Smooth muscle cell (in vitro differentiated cells): ENCODE measurements around the gene DLX1. TPM values are rescaled to one million over a fixed set of nuclear protein-coding genes. Genes with fewer than 3 reads are reported as not detected.

Source experiments
- DNase-seq: peaks from one replicate; lab custom pipeline; 2025; ENCODE audit not compliant: unreplicated experiment; lab: John Stamatoyannopoulos, UW
- H2AFZ ChIP-seq: fragments of 200-600 bp; sonication (generic); 2 replicates; pipeline ENCODE4 v1.6.0; 2016; ENCODE audit warnings: antibody characterized with exemption, low read depth, mild to moderate bottlenecking
- H3F3A ChIP-seq: fragments of 200-600 bp; sonication (generic); 2 replicates; pipeline ENCODE4 v1.6.0; 2017; ENCODE audit warnings: antibody characterized with exemption, low read depth
- H3K27ac ChIP-seq: fragments of 200-600 bp; sonication (generic); 2 replicates; pipeline ENCODE4 v1.5.1; 2016; ENCODE audit warnings: low read depth, mild to moderate bottlenecking
- H3K27me3 ChIP-seq: fragments of 200-600 bp; sonication (generic); 2 replicates; pipeline ENCODE4 v1.6.1; 2016; ENCODE audit warnings: low read depth, mild to moderate bottlenecking
- H3K36me3 ChIP-seq: fragments of 200-600 bp; sonication (generic); 2 replicates; pipeline ENCODE4 v1.5.1; 2016; ENCODE audit warnings: low read depth
- H3K4me1 ChIP-seq: fragments of 200-600 bp; sonication (generic); 2 replicates; pipeline ENCODE4 v1.5.1; 2016; ENCODE audit warnings: low read depth
- H3K4me2 ChIP-seq: fragments of 200-600 bp; sonication (generic); 2 replicates; pipeline ENCODE4 v1.6.0; 2016; ENCODE audit warnings: mild to moderate bottlenecking
- H3K4me3 ChIP-seq: fragments of 200-600 bp; sonication (generic); 2 replicates; pipeline ENCODE4 v1.5.1; 2016; ENCODE audit warnings: mild to moderate bottlenecking
- H3K79me2 ChIP-seq: fragments of 200-600 bp; sonication (generic); 2 replicates; pipeline ENCODE4 v1.6.0; 2016; ENCODE audit warnings: low read depth, mild to moderate bottlenecking
- H3K9ac ChIP-seq: fragments of 200-600 bp; sonication (generic); 2 replicates; pipeline ENCODE4 v1.6.0; 2016; ENCODE audit warnings: low read depth
- H3K9me3 ChIP-seq: fragments of 200-600 bp; sonication (generic); replicated peaks from 2 replicates; pipeline ENCODE4 v1.5.1; 2016; ENCODE audit warnings: low read depth
- H4K20me1 ChIP-seq: fragments of 200-600 bp; sonication (generic); 2 replicates; pipeline ENCODE4 v1.6.0; 2016; ENCODE audit warnings: low read depth
- WGBS: methylation state at CpG from one replicate; pipeline ENCODE4 v1.1.7; 2016; ENCODE audit warnings: low lambda C conversion rate; 5-methylcytosine and 5-hydroxymethylcytosine counted together
- polyA plus RNA-seq: library from polyadenylated mRNA; unstranded; fragments of >200 nt; fragmentation: Nextera tagmentation; extraction: Ambion mirVana; gene quantifications from 2 replicates; pipeline ENCODE4 v1.2.1, GENCODE V29; 2016
- total RNA-seq: library from RNA; depleted of rRNA; stranded (reverse); fragments of >200 nt; gene quantifications from 2 replicates; pipeline ENCODE4 v1.2.3, GENCODE V29; 2014
- TF ChIP-seq, protein P1 (sequence below): fragments of 200-600 bp; sonication (generic); IDR thresholded peaks from 2 replicates; pipeline ENCODE4 v1.5.1; 2017; ENCODE audit warnings: borderline replicate concordance, mild to moderate bottlenecking, antibody characterized with exemption; ENCODE audit not compliant: insufficient read depth, poor library complexity, severe bottlenecking

The DLX1 gene
- total and polyA plus RNA-seq, 2 experiments from 2014 or later, result 3.3 to 3.5 TPM

DNA sequence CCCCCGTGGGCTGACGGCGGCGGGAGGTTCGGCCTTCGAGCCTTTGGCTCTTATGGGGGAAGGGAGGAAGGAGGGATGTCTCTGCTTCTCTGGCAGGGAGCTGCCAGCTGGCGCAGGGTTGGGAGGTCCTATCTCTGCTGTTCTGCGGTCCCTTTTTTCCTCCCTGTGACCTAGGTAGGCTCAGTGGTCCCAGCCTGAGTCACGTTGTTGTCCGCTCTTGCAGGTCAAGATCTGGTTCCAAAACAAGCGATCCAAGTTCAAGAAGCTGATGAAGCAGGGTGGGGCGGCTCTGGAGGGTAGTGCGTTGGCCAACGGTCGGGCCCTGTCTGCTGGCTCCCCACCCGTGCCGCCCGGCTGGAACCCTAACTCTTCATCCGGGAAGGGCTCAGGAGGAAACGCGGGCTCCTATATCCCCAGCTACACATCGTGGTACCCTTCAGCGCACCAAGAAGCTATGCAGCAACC lies 2.5 kb downstream of the DLX1 start:
- H4K20me1 ChIP-seq, result no peaks in the 10 kb centered on the region
- WGBS, result 23% methylated on average over 23 of the region's 23 CpGs
- H3K9me3 ChIP-seq, result no peaks in the 10 kb centered on the region
- peak overlapping the region; percentile 54 for H3K4me3 ChIP-seq
- H3K27me3 ChIP-seq, result peaks cover 100% of the 10 kb centered on the region
- TF ChIP-seq, protein P1, sequence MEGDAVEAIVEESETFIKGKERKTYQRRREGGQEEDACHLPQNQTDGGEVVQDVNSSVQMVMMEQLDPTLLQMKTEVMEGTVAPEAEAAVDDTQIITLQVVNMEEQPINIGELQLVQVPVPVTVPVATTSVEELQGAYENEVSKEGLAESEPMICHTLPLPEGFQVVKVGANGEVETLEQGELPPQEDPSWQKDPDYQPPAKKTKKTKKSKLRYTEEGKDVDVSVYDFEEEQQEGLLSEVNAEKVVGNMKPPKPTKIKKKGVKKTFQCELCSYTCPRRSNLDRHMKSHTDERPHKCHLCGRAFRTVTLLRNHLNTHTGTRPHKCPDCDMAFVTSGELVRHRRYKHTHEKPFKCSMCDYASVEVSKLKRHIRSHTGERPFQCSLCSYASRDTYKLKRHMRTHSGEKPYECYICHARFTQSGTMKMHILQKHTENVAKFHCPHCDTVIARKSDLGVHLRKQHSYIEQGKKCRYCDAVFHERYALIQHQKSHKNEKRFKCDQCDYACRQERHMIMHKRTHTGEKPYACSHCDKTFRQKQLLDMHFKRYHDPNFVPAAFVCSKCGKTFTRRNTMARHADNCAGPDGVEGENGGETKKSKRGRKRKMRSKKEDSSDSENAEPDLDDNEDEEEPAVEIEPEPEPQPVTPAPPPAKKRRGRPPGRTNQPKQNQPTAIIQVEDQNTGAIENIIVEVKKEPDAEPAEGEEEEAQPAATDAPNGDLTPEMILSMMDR, result no peak
- H2AFZ ChIP-seq, result no peak overlapping the region
- no peaks in the 10 kb centered on the region for H3K79me2 ChIP-seq
- no peaks in the 10 kb centered on the region for H3F3A ChIP-seq
- peak overlapping the region; percentile 92 for H3K4me2 ChIP-seq
- peaks cover 35% of the 10 kb centered on the region for H3K4me1 ChIP-seq
- H3K27ac ChIP-seq, result no peak overlapping the region
- no peaks in the 10 kb centered on the region for H3K36me3 ChIP-seq
- no peak for DNase-seq
- no peak overlapping the region for H3K9ac ChIP-seq

DNA sequence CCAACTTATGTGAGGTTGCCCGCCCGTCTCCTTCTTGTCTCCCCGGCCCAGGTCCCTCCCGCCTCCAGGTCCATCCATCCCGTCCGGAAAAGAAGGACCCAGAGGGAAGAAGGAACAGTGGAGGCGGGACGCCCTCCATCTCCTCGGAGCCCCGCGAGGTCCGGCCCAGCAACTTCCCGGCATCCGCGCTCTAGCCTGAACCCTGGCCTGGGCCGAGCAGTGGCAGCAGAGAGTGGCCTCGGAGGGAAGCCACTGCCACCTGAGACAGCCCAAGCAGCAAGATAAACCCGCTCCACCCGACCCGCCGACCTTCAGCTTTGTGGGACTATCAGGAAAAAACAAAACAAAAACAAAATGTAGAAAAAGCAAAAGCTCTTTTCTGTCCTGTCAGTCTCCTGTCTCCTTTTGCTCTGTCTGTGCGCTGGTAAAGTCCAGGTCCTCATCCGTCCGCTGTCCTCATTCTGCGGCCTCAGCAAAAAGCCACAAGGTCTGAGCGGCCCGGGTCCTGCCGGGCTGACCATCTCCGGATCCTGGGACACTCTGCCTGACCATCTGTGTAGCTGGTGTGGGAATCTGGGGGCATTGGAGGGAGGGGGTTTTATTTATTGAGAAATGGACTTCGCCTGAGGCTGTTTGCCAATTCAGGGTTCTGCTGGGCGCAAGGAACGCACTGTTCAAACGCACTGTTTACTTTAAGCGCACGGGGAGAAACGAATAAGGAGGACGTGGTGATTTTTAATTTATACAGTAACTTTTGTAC lies 3.1 kb downstream of the DLX1 start:
- no peak for DNase-seq
- Histone ChIP-seq H3K36me3 (no peaks in the 10 kb centered on the region), H3K9ac (no peak overlapping the region), H3F3A (no peaks in the 10 kb centered on the region), H3K9me3 (no peaks in the 10 kb centered on the region), H4K20me1 (no peaks in the 10 kb centered on the region), H3K4me1 (peaks cover 35% of the 10 kb centered on the region), H3K4me2 (peak overlapping the region; percentile 92), H2AFZ (no peak overlapping the region), H3K27ac (no peak overlapping the region), H3K4me3 (peak overlapping the region; percentile 54), H3K79me2 (no peaks in the 10 kb centered on the region), H3K27me3 (peaks cover 100% of the 10 kb centered on the region)
- TF ChIP-seq, protein P1, result no peak
- 18% methylated on average over 36 of the region's 37 CpGs for WGBS

DNA sequence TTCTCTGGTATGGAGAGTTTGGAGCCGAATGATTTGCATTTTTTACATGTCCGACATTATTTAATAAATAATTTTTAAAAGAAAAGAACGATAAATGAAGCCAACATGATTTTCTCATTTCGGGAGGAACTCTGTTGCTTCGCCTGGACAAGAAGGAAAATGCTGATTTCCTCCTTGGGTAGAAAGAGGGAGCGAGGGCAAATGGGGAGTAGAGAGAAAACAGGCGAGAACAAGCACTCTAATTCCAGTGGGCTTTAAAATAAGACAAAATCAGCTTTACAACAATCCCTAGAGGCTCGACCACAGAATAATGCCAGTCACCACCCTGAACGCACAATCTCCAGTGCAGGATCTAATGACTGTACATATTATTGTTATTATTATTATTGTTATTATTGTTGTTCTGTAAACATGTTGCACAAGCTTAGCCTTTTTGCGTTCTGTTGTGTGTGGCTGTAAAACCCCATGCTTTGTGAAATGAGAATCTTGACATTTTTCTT lies 3.7 kb downstream of the DLX1 start:
- H4K20me1 ChIP-seq, result no peaks in the 10 kb centered on the region
- no peak overlapping the region for H3K27ac ChIP-seq
- peaks cover 100% of the 10 kb centered on the region for H3K27me3 ChIP-seq
- H3K9ac ChIP-seq, result no peak overlapping the region
- H3K4me3 ChIP-seq, result no peak overlapping the region
- no peaks in the 10 kb centered on the region for H3K36me3 ChIP-seq
- no peak for DNase-seq
- peaks cover 32% of the 10 kb centered on the region for H3K4me1 ChIP-seq
- peak overlapping the region; percentile 92 for H3K4me2 ChIP-seq
- H3K9me3 ChIP-seq, result no peaks in the 10 kb centered on the region
- H2AFZ ChIP-seq, result no peak overlapping the region
- TF ChIP-seq, protein P1, result no peak
- 29% methylated on average over 10 of the region's 10 CpGs for WGBS
- H3K79me2 ChIP-seq, result no peaks in the 10 kb centered on the region
- no peaks in the 10 kb centered on the region for H3F3A ChIP-seq

DNA sequence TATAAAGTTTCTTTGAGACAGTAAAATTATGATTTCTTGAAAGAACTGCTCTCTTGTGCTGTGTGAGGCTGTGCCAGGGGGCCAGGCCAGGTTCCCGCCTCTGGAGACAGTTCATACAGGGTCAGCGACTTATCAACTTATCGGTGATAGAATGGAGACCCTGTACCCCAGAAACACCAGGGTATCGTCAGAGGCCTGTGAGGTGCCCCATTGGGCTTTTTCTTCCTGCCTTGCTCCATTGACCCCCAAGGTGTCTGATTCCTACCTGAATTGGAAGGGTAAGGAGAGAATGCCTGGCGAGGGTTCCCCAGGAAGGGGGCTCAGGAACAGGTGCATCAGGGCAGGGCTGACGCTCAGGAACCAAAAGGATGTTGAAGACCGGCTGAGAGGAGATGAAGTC lies 4.3 kb downstream of the DLX1 start:
- WGBS, result 43% methylated on average over 7 of the region's 7 CpGs
- peaks cover 32% of the 10 kb centered on the region for H3K4me1 ChIP-seq

More for the DNA sequence above, 4.3 kb downstream of the DLX1 start:
- no peak for DNase-seq
- Histone ChIP-seq H3K27ac (no peak overlapping the region), H3K79me2 (no peaks in the 10 kb centered on the region), H3K9ac (no peak overlapping the region), H3K27me3 (peaks cover 100% of the 10 kb centered on the region), H2AFZ (no peak overlapping the region), H3K36me3 (no peaks in the 10 kb centered on the region), H3K4me2 (no peak overlapping the region), H3K9me3 (no peaks in the 10 kb centered on the region), H4K20me1 (no peaks in the 10 kb centered on the region), H3F3A (no peaks in the 10 kb centered on the region), H3K4me3 (no peak overlapping the region)
- TF ChIP-seq, protein P1, result no peak
